Thyroid gland (tissue), 4 donors: ENCODE results near the gene JAKMIP3.

ENCODE experiments used
- POLR2A ChIP-seq, 2 donors: fragments of 450-650 bp; IDR thresholded peaks; one replicate each; pipeline ENCODE4 v1.6.1; 2017; ENCODE audit warnings: antibody characterized with exemption in 2 of 2, mild to moderate bottlenecking in 2 of 2, moderate library complexity in 1 of 2
- TF ChIP-seq, protein P1 (sequence below), 6 experiments: fragments of 200-600 bp in 3 of 6; fragments of 450-650 bp in 3 of 6; sonication (generic) in 3 of 6; IDR thresholded peaks; one replicate each; pipeline ENCODE4 v1.5.1; 2016 to 2019; ENCODE audit warnings: antibody characterized with exemption in 6 of 6, mild to moderate bottlenecking in 2 of 6, inconsistent platforms in 1 of 6, moderate library complexity in 1 of 6

DNA sequence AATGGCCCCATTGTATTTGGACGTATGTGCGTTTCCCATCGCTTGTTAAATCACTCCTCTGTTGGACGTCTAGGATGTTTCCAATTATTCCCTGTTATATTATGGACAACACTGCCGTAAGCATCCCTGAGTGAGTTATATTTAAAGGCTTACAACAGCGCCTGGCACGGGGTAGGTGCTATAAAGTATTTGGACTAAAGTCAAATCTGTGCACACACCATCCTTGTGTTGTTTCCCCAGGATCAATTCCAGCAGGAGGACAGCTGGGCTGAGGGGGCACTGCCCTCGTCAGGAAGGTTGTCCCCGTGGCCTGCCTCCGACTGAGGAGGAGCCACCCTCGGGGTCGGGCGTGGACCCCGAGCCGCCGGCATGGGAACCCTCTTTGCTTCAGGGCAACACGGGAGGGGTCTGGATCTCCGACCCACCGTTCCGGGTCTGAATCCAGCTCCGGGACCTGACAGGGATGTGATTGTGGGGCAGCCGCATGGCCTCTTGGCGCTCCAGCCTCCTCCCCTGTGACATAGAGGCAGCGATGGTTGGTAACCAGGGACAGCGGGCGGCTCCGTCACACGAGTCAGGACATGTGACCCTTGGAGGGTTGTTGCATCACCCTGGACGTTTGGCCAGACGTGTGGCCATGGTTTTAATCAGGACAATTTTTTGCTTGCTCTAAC, 1.5 kb upstream of the JAKMIP3 start:
- no peak for TF ChIP-seq POLR2A (IDR thresholded peaks at IDR 0.05)
- TF ChIP-seq, protein P1, sequence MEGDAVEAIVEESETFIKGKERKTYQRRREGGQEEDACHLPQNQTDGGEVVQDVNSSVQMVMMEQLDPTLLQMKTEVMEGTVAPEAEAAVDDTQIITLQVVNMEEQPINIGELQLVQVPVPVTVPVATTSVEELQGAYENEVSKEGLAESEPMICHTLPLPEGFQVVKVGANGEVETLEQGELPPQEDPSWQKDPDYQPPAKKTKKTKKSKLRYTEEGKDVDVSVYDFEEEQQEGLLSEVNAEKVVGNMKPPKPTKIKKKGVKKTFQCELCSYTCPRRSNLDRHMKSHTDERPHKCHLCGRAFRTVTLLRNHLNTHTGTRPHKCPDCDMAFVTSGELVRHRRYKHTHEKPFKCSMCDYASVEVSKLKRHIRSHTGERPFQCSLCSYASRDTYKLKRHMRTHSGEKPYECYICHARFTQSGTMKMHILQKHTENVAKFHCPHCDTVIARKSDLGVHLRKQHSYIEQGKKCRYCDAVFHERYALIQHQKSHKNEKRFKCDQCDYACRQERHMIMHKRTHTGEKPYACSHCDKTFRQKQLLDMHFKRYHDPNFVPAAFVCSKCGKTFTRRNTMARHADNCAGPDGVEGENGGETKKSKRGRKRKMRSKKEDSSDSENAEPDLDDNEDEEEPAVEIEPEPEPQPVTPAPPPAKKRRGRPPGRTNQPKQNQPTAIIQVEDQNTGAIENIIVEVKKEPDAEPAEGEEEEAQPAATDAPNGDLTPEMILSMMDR (IDR thresholded peaks at IDR 0.05): no peak
